PFSK-1 (cell line): Measurements from ENCODE around the gene FBXL5.

Experiments used
- POLR2AphosphoS5 ChIP-seq: IDR thresholded peaks from 2 replicates; pipeline ENCODE4 v1.6.1; 2012; ENCODE audit warnings: low read depth, mild to moderate bottlenecking, control low read depth, low read length, moderate library complexity
- REST ChIP-seq, 2 experiments: IDR thresholded peaks; 2 replicates each; pipeline versions ENCODE4 v1.6.1 to v1.8.0; 2011 to 2012; ENCODE audit warnings: low read depth in 2 of 2, low read length in 2 of 2, control low read depth in 1 of 2, inconsistent platforms in 1 of 2, mild to moderate bottlenecking in 1 of 2, moderate library complexity in 1 of 2; ENCODE audit not compliant: insufficient read depth in 1 of 2
- SIN3A ChIP-seq: IDR thresholded peaks from 2 replicates; pipeline ENCODE4 v1.6.1; 2012; ENCODE audit warnings: mild to moderate bottlenecking, low read length, moderate library complexity, borderline replicate concordance; ENCODE audit not compliant: insufficient read depth
- TAF1 ChIP-seq: IDR thresholded peaks from 2 replicates; pipeline ENCODE4 v1.6.1; 2012; ENCODE audit warnings: low read length, control low read depth, borderline replicate concordance; ENCODE audit not compliant: insufficient read depth

GRCh38 chr4:15587649-15588048 is 67.5 kb downstream of the FBXL5 start:
- TF ChIP-seq TAF1 (no peak), POLR2AphosphoS5 (no peak), SIN3A (no peak), REST (IDR thresholded peaks at IDR 0.05; ENCODE audit: insufficient read depth in 1 of 2, low read depth in 2 of 2, low read length in 2 of 2) (no peak)
